ENCODE data around the gene PRDM2.

The PRDM2 gene

DNA sequence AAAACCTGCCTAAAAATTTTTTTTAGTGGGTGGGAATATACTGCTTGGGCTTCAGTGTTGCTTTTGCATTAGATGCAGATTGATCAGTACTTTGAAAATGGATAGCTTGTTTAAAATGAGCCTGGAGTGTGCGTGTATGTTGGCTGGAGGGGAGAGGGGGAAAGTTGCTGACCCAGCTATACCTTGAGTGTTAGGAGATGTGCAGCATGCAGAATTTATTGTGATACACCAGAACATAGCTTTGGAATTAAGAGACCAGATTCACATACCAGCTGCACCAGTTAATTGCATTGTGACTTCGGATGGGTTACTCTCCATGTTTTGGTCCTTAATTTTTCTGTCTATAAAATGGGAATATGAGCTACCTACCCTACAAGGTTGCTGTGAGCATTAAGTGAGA is 60.4 kb downstream of the PRDM2 start:
- Histone ChIP-seq H3K9me3 (no peaks in the 10 kb centered on the region), H3K4me1 (no peaks in the 10 kb centered on the region), H3K27me3 (no peaks in the 10 kb centered on the region), H3K36me3 (no peaks in the 10 kb centered on the region), H3K4me3 (ENCODE audit: low read depth, low read length) (no peak overlapping the region)
- no peak for DNase-seq
- TF ChIP-seq, protein P1, sequence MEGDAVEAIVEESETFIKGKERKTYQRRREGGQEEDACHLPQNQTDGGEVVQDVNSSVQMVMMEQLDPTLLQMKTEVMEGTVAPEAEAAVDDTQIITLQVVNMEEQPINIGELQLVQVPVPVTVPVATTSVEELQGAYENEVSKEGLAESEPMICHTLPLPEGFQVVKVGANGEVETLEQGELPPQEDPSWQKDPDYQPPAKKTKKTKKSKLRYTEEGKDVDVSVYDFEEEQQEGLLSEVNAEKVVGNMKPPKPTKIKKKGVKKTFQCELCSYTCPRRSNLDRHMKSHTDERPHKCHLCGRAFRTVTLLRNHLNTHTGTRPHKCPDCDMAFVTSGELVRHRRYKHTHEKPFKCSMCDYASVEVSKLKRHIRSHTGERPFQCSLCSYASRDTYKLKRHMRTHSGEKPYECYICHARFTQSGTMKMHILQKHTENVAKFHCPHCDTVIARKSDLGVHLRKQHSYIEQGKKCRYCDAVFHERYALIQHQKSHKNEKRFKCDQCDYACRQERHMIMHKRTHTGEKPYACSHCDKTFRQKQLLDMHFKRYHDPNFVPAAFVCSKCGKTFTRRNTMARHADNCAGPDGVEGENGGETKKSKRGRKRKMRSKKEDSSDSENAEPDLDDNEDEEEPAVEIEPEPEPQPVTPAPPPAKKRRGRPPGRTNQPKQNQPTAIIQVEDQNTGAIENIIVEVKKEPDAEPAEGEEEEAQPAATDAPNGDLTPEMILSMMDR (IDR thresholded peaks at IDR 0.05; ENCODE audit: low read depth, low read length) = no peak

DNA sequence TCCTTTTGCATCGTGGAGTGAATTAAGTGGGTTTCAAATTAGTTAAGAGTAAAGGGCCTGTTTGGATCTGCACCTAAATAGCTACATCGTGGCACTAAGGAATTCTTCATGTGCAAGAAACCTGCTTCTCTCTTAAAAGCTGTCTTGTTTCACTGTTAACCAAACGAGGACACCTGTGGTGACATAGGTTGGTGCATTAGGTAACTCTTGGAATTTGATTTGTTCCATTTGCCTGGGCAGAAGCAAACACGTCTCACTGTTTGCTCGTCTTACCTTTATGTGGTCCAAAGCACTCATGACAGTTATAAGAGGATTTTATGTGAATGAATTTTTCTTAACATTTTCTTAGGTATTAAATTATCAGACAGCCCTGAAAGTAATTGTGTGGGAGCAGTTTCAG is 60.9 kb downstream of the PRDM2 start:
- Histone ChIP-seq H3K4me1 (no peaks in the 10 kb centered on the region), H3K27me3 (no peaks in the 10 kb centered on the region), H3K36me3 (no peaks in the 10 kb centered on the region), H3K4me3 (ENCODE audit: low read depth, low read length) (no peak overlapping the region), H3K9me3 (no peaks in the 10 kb centered on the region)
- TF ChIP-seq, protein P1 (IDR thresholded peaks at IDR 0.05; ENCODE audit: low read depth, low read length) = no peak
- no peak for DNase-seq

DNA sequence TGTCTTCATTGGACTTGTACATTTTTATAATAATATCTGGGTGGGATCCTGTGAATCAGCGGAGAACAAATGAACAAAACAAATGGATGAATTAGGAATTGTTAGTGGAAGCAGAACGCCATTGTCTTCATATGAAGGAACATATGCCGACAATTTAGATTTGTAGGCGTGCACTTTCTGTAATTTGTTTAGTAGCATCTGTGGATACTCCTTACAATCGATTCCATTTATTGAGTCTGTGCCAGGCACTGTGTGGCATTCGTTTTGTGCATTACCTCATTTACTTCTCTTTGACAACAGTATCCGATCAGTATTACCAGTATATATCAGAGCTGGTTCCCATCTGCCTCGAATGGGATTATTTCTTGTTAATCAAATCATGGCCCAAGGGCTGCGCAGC is 61.9 kb downstream of the PRDM2 start:
- Histone ChIP-seq H3K4me1 (no peaks in the 10 kb centered on the region), H3K27me3 (no peaks in the 10 kb centered on the region), H3K36me3 (no peaks in the 10 kb centered on the region), H3K9me3 (no peaks in the 10 kb centered on the region), H3K4me3 (ENCODE audit: low read depth, low read length) (no peak overlapping the region)
- no peak for DNase-seq
- TF ChIP-seq, protein P1 (IDR thresholded peaks at IDR 0.05; ENCODE audit: low read depth, low read length) = no peak

DNA sequence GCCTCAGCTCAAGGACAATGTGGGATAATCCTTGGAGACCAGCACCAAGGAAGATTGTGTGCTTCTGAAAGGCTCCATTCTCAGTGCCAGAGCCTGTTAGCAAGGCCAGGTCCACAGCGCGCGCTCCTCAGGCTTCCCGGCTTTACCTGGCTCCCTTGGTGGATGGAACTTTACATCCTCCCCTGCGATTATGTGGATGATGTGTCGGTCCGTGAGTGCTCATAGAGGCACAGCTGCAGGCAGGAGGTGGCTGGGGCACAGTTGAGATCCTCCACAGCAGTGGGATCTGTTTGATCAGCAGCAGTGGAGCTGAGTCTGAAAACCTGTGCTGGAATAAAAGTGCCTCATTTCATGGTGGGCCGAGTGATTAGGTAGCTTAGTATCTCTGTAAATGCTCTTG is 62.7 kb downstream of the PRDM2 start:
- H3K9me3 ChIP-seq = no peaks in the 10 kb centered on the region
- no peaks in the 10 kb centered on the region for H3K36me3 ChIP-seq
- TF ChIP-seq, protein P1 (IDR thresholded peaks at IDR 0.05; ENCODE audit: low read depth, low read length) = no peak
- no peak overlapping the region for H3K4me3 ChIP-seq (ENCODE audit: low read depth, low read length)
- H3K27me3 ChIP-seq = no peaks in the 10 kb centered on the region
- DNase-seq = no peak
- no peaks in the 10 kb centered on the region for H3K4me1 ChIP-seq

DNA sequence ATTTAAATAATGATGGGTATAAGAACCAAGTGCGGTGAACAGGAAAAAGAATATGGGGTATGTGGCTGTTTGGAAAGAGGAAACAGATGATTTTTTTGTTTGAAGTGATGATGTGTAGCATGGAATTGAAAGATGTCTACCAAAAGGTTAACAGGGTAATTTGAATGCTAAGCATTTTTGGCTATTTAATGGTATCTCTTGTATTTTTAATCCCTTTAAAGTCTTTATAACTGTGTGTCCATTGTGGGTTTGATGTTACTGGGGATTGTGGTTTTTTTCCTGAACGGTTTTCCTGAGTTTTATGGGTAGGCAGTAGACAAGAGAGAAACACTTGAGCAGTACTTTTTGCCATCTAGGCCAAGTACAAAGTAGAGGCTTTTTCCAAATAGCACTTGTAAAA is 63.2 kb downstream of the PRDM2 start:
- TF ChIP-seq, protein P1 (IDR thresholded peaks at IDR 0.05; ENCODE audit: low read depth, low read length) = no peak
- Histone ChIP-seq H3K4me3 (ENCODE audit: low read depth, low read length) (no peak overlapping the region), H3K9me3 (no peaks in the 10 kb centered on the region), H3K36me3 (no peaks in the 10 kb centered on the region), H3K4me1 (no peaks in the 10 kb centered on the region), H3K27me3 (no peaks in the 10 kb centered on the region)
- no peak for DNase-seq

DNA sequence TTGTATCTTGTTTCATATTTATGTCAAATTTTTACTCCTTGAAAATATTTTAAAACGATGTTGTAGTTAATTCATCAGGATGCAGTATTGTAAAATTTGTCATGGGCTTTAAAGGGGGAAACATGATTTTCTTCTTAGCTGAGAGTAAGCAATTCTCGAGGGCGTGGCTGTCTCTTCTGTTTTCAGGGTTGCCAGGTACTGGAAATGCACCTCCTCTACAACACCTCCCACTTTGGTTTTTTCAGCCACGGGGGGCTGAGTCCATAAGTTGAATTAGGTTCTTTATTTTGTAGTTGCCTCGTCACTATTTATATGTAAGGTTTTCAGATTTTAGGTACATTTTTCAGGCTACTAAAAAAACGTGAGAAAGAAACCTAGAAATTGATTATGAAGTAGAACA is 64.0 kb downstream of the PRDM2 start:
- no peaks in the 10 kb centered on the region for H3K36me3 ChIP-seq
- H3K4me3 ChIP-seq (ENCODE audit: low read depth, low read length) = no peak overlapping the region
- TF ChIP-seq, protein P1 (IDR thresholded peaks at IDR 0.05; ENCODE audit: low read depth, low read length) = no peak
- H3K4me1 ChIP-seq = no peaks in the 10 kb centered on the region
- H3K27me3 ChIP-seq = no peaks in the 10 kb centered on the region
- no peak for DNase-seq
- H3K9me3 ChIP-seq = no peaks in the 10 kb centered on the region

Data from BE2C (cell line).